ENCODE data around the gene GRIFIN. TPM values are rescaled to one million over a fixed set of nuclear protein-coding genes. Genes with fewer than 3 reads are reported as not detected.
A peak's percentile ranks its signal among the peaks of the same experiment; 100 is the strongest.

GRIFIN gene
- total and polyA plus RNA-seq, 2 experiments from 2014 or later: not detected

GRCh38 chr7:2450198-2451107, 25.7 kb downstream of the GRIFIN start:
- no peaks in the 10 kb centered on the region for H3K36me3 ChIP-seq (ENCODE audit: low read depth)
- peaks cover under 1% of the 10 kb centered on the region for H3K4me1 ChIP-seq (ENCODE audit: insufficient read depth)
- no peak for TF ChIP-seq EZH2phosphoT487 (IDR thresholded peaks at IDR 0.05; ENCODE audit: insufficient read depth, low read depth)
- TF ChIP-seq EZH2 (IDR thresholded peaks at IDR 0.05; ENCODE audit: insufficient read depth, poor library complexity, severe bottlenecking): no peak
- WGBS, 2 experiments (ENCODE audit: low coverage in 1 of 2, low lambda C conversion rate in 2 of 2, missing lambda C conversion rate in 2 of 2): 20 to 22% methylated on average over 31 to 32 of the region's 32 CpGs
- no peaks in the 10 kb centered on the region for H3K79me2 ChIP-seq (ENCODE audit: insufficient read depth)
- H2AFZ ChIP-seq: no peak overlapping the region
- no peak overlapping the region for H3K4me3 ChIP-seq
- peak; percentile 27 for DNase-seq
- no peak overlapping the region for H3K27ac ChIP-seq
- in situ Hi-C loops (cut with MboI): loop anchor here (25.0 kb wide), 1 partner anchor 237 kb away; the partner anchor contains the start of gene AMZ1
- no peaks in the 10 kb centered on the region for H4K20me1 ChIP-seq (ENCODE audit: insufficient read depth)
- no peaks in the 10 kb centered on the region for H3K9me3 ChIP-seq (ENCODE audit: low read depth)
- no peaks in the 10 kb centered on the region for H3K9me2 ChIP-seq (ENCODE audit: insufficient read depth)
- no peaks in the 10 kb centered on the region for H3K27me3 ChIP-seq (replicated peaks; ENCODE audit: insufficient read depth)
- no peak overlapping the region for H3K4me2 ChIP-seq (ENCODE audit: unreplicated experiment)
- no peaks in the 10 kb centered on the region for H3F3A ChIP-seq (ENCODE audit: insufficient read depth)
- no peak overlapping the region for H3K9ac ChIP-seq

DNA sequence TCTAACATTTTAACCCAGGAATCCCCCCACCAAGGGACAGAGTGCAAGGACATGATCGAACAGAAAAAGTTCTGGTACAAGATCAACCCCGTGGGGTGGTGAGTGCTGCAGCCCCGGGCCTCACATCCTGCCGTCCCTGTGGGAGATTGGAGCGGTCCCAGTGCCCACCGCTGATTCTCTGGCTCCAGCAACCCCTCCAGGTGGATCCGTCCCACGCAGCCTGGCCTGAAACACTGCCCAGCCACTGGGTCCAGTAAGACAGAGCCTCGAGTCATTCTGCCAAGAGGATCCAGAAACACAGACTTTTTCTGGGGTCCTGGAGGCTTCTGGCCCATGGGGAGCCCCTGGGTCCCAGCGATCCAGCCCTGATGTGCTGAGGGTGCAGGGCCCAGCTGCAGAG, 29.5 kb downstream of the GRIFIN start:
- Histone ChIP-seq H3K79me2 (ENCODE audit: insufficient read depth) (no peaks in the 10 kb centered on the region), H3K4me1 (ENCODE audit: insufficient read depth) (peaks cover 14% of the 10 kb centered on the region), H2AFZ (no peak overlapping the region), H3K27ac (no peak overlapping the region), H3F3A (ENCODE audit: insufficient read depth) (peaks cover 11% of the 10 kb centered on the region; the same call in 1 of the 2 replicates), H3K9ac (no peak overlapping the region), H3K27me3 (replicated peaks; ENCODE audit: insufficient read depth) (no peaks in the 10 kb centered on the region), H3K9me2 (ENCODE audit: insufficient read depth) (no peaks in the 10 kb centered on the region), H3K36me3 (ENCODE audit: low read depth) (no peaks in the 10 kb centered on the region), H4K20me1 (ENCODE audit: insufficient read depth) (no peaks in the 10 kb centered on the region), H3K4me2 (ENCODE audit: unreplicated experiment) (no peak overlapping the region), H3K9me3 (ENCODE audit: low read depth) (no peaks in the 10 kb centered on the region), H3K4me3 (no peak overlapping the region)
- in situ Hi-C loops (cut with MboI): no loop called here
- TF ChIP-seq EZH2 (IDR thresholded peaks at IDR 0.05; ENCODE audit: insufficient read depth, poor library complexity, severe bottlenecking): no peak
- no peak for TF ChIP-seq EZH2phosphoT487 (IDR thresholded peaks at IDR 0.05; ENCODE audit: insufficient read depth, low read depth)
- DNase-seq: no peak
- WGBS, 2 experiments (ENCODE audit: low coverage in 1 of 2, low lambda C conversion rate in 2 of 2, missing lambda C conversion rate in 2 of 2): 81 to 85% methylated on average over 10 of the region's 10 CpGs

DNA sequence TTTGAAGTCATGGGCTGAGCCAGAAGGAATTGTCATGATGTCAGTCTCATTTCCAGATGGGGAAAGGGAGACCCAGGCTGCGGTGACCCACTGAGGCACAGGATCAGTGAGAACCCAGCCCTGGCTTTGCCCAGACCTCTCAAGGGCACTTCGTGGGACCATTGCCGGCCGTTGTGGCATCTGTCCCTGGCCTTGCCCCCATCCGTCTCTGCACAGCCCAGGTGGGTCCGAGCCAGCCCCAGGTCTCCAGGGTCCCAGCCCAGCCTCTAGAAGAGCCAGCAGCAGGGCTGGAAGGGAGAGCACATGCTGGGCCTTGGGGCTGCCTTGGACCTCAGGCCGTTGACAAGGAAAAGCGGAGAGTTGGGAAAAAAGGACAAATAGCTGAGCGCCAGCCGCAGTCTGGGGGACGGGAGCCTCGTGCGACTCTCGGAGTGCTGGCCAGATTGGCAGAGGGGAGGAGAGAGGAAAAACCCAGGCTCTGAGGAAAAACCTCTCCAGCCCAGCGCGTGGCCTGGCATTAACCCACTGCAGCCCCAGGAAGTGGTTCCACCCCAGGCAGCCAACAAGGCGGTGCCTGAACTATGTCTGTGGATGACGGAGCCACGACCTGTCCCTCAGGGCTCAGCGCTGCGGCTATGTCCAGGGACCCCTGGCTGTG, 30.2 kb downstream of the GRIFIN start:
- H3K4me1 ChIP-seq (ENCODE audit: insufficient read depth): peaks cover 14% of the 10 kb centered on the region
- H3K9ac ChIP-seq: no peak overlapping the region
- peak; percentile 22 for DNase-seq
- H3K4me2 ChIP-seq (ENCODE audit: unreplicated experiment): no peak overlapping the region
- no peak for TF ChIP-seq EZH2 (IDR thresholded peaks at IDR 0.05; ENCODE audit: insufficient read depth, poor library complexity, severe bottlenecking)
- no peak for TF ChIP-seq EZH2phosphoT487 (IDR thresholded peaks at IDR 0.05; ENCODE audit: insufficient read depth, low read depth)
- no peaks in the 10 kb centered on the region for H4K20me1 ChIP-seq (ENCODE audit: insufficient read depth)
- WGBS, 2 experiments (ENCODE audit: low coverage in 1 of 2, low lambda C conversion rate in 2 of 2, missing lambda C conversion rate in 2 of 2): 48 to 53% methylated on average over 16 to 21 of the region's 21 CpGs
- H3K4me3 ChIP-seq: no peak overlapping the region
- H3K27ac ChIP-seq: no peak overlapping the region
- H3K9me2 ChIP-seq (ENCODE audit: insufficient read depth): no peaks in the 10 kb centered on the region
- no peaks in the 10 kb centered on the region for H3K36me3 ChIP-seq (ENCODE audit: low read depth)
- H3K79me2 ChIP-seq (ENCODE audit: insufficient read depth): no peaks in the 10 kb centered on the region
- H2AFZ ChIP-seq: no peak overlapping the region
- H3K9me3 ChIP-seq (ENCODE audit: low read depth): no peaks in the 10 kb centered on the region
- H3K27me3 ChIP-seq (replicated peaks; ENCODE audit: insufficient read depth): no peaks in the 10 kb centered on the region
- in situ Hi-C loops (cut with MboI): no loop called here
- H3F3A ChIP-seq (ENCODE audit: insufficient read depth): peaks cover 11% of the 10 kb centered on the region; the same call in 1 of the 2 replicates

DNA sequence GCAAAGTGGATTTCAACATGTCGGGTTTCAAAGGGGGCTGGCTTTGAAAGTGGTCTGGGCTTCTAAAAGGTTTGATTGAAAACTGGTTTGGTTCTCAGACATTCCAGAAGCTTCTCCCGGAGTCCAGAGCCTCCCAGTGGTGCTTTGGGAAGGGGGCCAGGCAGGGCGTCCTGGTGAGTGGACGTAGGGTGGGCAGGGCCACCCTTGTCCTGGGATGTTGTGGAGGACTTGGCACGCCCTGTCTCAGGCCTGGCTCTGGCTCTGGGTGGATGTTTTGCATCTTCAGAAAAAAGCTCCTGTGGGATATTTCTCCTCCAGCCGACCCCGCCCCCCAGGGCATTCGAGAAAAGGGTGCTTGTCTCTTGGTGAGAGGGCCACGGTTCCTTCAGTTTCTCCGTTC, 31.2 kb downstream of the GRIFIN start:
- Histone ChIP-seq H3K4me1 (ENCODE audit: insufficient read depth) (peaks cover 14% of the 10 kb centered on the region), H3F3A (ENCODE audit: insufficient read depth) (peaks cover 11% of the 10 kb centered on the region; the same call in 1 of the 2 replicates), H3K4me3 (no peak overlapping the region; the same call in 1 of the 2 replicates), H3K9me3 (ENCODE audit: low read depth) (no peaks in the 10 kb centered on the region), H3K9me2 (ENCODE audit: insufficient read depth) (no peaks in the 10 kb centered on the region), H3K27me3 (replicated peaks; ENCODE audit: insufficient read depth) (no peaks in the 10 kb centered on the region), H3K27ac (peak overlapping the region; percentile 87), H3K79me2 (ENCODE audit: insufficient read depth) (no peaks in the 10 kb centered on the region), H3K36me3 (ENCODE audit: low read depth) (no peaks in the 10 kb centered on the region), H2AFZ (peak overlapping the region; percentile 72), H4K20me1 (ENCODE audit: insufficient read depth) (no peaks in the 10 kb centered on the region), H3K4me2 (ENCODE audit: unreplicated experiment) (peak overlapping the region; percentile 72), H3K9ac (peak overlapping the region; percentile 67)
- in situ Hi-C loops (cut with MboI): no loop called here
- TF ChIP-seq EZH2 (IDR thresholded peaks at IDR 0.05; ENCODE audit: insufficient read depth, poor library complexity, severe bottlenecking): no peak
- no peak for TF ChIP-seq EZH2phosphoT487 (IDR thresholded peaks at IDR 0.05; ENCODE audit: insufficient read depth, low read depth)
- peak; percentile 58 for DNase-seq
- 38 to 41% methylated on average over 10 of the region's 10 CpGs for WGBS, 2 experiments (ENCODE audit: low coverage in 1 of 2, low lambda C conversion rate in 2 of 2, missing lambda C conversion rate in 2 of 2)

All from GM23248 (cell line).